ENCODE measurements around the gene ELL.

GRCh38 chr19:18491995-18492953, 29.6 kb downstream of the ELL start:
- TF ChIP-seq CTCF (IDR thresholded peaks at IDR 0.05; ENCODE audit: insufficient read depth, low read length, poor library complexity, severe bottlenecking) (no peak), EZH2phosphoT487 (conservative IDR thresholded peaks at IDR 0.05; ENCODE audit: low read length) (no peak)
